ENCODE data around the gene NPHP4. TPM values are rescaled to one million over a fixed set of nuclear protein-coding genes. Genes with fewer than 3 reads are reported as not detected.

The NPHP4 gene
- total and polyA plus RNA-seq, 9 of the 15 experiments (the other 6 are each of a cell fraction or from before 2014, with no cell fraction given), result 0.52 to 26.2 (median 6.7) TPM

DNA sequence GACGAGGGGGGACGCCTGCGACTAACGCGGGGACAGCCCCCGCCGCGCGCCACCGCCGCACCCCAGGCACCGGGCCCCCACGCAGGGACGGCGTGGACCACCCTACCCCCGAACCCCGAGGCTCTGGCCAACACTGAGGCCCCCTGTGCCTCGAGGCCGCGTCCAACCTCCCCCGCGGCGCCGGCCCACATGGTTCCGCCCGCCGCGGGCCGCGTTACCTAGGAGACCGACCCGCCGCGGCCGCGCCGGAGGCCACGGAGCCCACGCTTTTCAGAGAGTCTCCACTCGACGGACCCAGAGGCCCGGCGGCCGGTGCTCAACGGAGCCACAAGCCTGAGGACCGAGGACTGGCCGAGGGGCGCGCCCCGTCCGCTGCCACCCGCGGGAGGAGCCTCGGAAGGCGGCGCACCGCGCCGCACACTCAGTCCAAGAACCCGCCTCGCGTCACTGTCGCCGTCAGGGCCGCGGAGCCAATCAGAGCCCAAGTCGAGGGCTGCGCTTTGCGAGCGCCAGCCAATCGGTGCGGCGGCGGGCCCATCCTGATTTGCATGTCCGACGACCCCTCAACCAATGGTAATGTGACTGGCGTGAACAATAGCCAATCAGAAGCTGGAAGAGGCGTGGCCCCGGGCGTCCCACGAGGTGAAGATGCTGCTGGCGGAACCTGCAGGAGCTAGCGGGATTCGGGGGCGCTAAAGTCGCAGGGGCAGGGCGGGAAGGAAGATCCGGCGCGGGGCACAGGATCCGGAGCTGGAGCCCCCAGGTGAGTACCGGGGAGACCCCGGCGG lies at the start of gene NPHP4 (continued):
- TF ChIP-seq, protein P1, sequence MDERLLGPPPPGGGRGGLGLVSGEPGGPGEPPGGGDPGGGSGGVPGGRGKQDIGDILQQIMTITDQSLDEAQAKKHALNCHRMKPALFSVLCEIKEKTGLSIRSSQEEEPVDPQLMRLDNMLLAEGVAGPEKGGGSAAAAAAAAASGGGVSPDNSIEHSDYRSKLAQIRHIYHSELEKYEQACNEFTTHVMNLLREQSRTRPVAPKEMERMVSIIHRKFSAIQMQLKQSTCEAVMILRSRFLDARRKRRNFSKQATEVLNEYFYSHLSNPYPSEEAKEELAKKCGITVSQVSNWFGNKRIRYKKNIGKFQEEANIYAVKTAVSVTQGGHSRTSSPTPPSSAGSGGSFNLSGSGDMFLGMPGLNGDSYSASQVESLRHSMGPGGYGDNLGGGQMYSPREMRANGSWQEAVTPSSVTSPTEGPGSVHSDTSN (CRISPR knock-in tag; IDR thresholded peaks at IDR 0.05; ENCODE audit: low read depth), result peak; percentile 92
- TF ChIP-seq, protein P1 (tag; conservative IDR thresholded peaks at IDR 0.05; ENCODE audit: low read depth), result peak; percentile 99
- TF ChIP-seq RBM39 (optimal IDR thresholded peaks at IDR 0.05; ENCODE audit: low read depth, low read length) (no peak), ZNF224 (CRISPR knock-in tag; IDR thresholded peaks at IDR 0.05) (no peak), GABPB2 (CRISPR knock-in tag; conservative IDR thresholded peaks at IDR 0.05) (no peak), ZNF354B (CRISPR knock-in tag; IDR thresholded peaks at IDR 0.05) (no peak), ZNF23 (CRISPR knock-in tag; IDR thresholded peaks at IDR 0.05) (no peak), GTF2E2 (tag; IDR thresholded peaks at IDR 0.05) (no peak), TCF7L2 (IDR thresholded peaks at IDR 0.05; ENCODE audit: low read depth, low read length) (peak; percentile 89), RBM14 (IDR thresholded peaks at IDR 0.05; ENCODE audit: borderline replicate concordance, insufficient read depth, low read depth, low read length) (0 out of 2 replicates have a peak, but pooled peaks have one; percentile 49), XRCC5 (IDR thresholded peaks at IDR 0.05; ENCODE audit: low read depth, low read length) (0 out of 2 replicates have a peak, but pooled peaks have one; percentile 42), BRD9 (IDR thresholded peaks at IDR 0.05; ENCODE audit: low read depth, partially characterized antibody) (no peak), SAFB2 (IDR thresholded peaks at IDR 0.05; ENCODE audit: borderline replicate concordance, low read depth, low read length, severe bottlenecking) (no peak), MTF1 (CRISPR knock-in tag; IDR thresholded peaks at IDR 0.05; ENCODE audit: borderline replicate concordance) (no peak), MEF2A (IDR thresholded peaks at IDR 0.05; ENCODE audit: control insufficient read depth, low read depth, low read length) (no peak), ZNF124 (CRISPR knock-in tag; IDR thresholded peaks at IDR 0.05) (no peak), RBM25 (IDR thresholded peaks at IDR 0.05; ENCODE audit: low read depth, low read length, severe bottlenecking) (peak; percentile 99), ZNF347 (CRISPR knock-in tag; IDR thresholded peaks at IDR 0.05; ENCODE audit: low read depth) (no peak), ZFP36 (IDR thresholded peaks at IDR 0.05; ENCODE audit: low read depth, low read length, partially characterized antibody) (no peak), ZNF274 (IDR thresholded peaks at IDR 0.05; ENCODE audit: borderline replicate concordance, low read depth, low read length) (no peak), ZBTB1 (CRISPR knock-in tag; IDR thresholded peaks at IDR 0.05; ENCODE audit: borderline replicate concordance, low read depth) (peak; percentile 66; the same call in 1 of the 2 replicates), GABPA (tag; conservative IDR thresholded peaks at IDR 0.05; ENCODE audit: low read depth) (peak; percentile 52; the same call in 1 of the 2 replicates), PHB (CRISPR knock-in tag; IDR thresholded peaks at IDR 0.05) (no peak), SPI1 (IDR thresholded peaks at IDR 0.05; ENCODE audit: borderline replicate concordance, low read depth, low read length) (no peak)
- TF ChIP-seq, protein P2, sequence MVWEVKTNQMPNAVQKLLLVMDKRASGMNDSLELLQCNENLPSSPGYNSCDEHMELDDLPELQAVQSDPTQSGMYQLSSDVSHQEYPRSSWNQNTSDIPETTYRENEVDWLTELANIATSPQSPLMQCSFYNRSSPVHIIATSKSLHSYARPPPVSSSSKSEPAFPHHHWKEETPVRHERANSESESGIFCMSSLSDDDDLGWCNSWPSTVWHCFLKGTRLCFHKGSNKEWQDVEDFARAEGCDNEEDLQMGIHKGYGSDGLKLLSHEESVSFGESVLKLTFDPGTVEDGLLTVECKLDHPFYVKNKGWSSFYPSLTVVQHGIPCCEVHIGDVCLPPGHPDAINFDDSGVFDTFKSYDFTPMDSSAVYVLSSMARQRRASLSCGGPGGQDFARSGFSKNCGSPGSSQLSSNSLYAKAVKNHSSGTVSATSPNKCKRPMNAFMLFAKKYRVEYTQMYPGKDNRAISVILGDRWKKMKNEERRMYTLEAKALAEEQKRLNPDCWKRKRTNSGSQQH (CRISPR knock-in tag; IDR thresholded peaks at IDR 0.05), result no peak
